HEK293 (cell line): ENCODE results near the gene ZNF835.

Experiments
- CTCF ChIA-PET: fragments of 350-600 bp; formaldehyde crosslinking; extraction: SDS; loops from one replicate; lab custom pipeline; 2021; ENCODE audit warnings: antibody characterized with exemption; lab: Yijun Ruan, JAX
- POLR2A ChIA-PET: fragments of 300-600 bp; formaldehyde crosslinking; extraction: SDS; loops from one replicate; lab custom pipeline; 2020; ENCODE audit warnings: antibody characterized with exemption, inconsistent platforms; lab: Yijun Ruan, JAX
- H3K27ac ChIP-seq: fragments of 200-500 bp; sonication (Bioruptor generic); 2 replicates; pipeline ENCODE4 v1.5.1; 2014; ENCODE audit warnings: low read depth, low read length, control low read depth, inconsistent platforms; ENCODE audit errors: extremely low read depth
- H3K36me3 ChIP-seq, 2 experiments: fragments of 200-500 bp in 1 of 2; sonication (Bioruptor generic) in 1 of 2; 1 replicate in 1 of 2; 2 replicates in 1 of 2; pipeline ENCODE4 v1.5.1; 2014 to 2017; ENCODE audit warnings: inconsistent platforms in 2 of 2, low read length in 2 of 2; ENCODE audit not compliant: control insufficient read depth in 2 of 2, insufficient read depth in 1 of 2
- H3K4me1 ChIP-seq: fragments of 200-500 bp; sonication (Bioruptor generic); 2 replicates; pipeline ENCODE4 v1.5.1; 2014; ENCODE audit warnings: mild to moderate bottlenecking, low read length, inconsistent platforms; ENCODE audit not compliant: control insufficient read depth, insufficient read depth
- H3K4me3 ChIP-seq: 2 replicates; pipeline ENCODE4 v1.5.1; 2011; ENCODE audit warnings: low read depth, mild to moderate bottlenecking, control low read depth, low read length, moderate library complexity
- H3K9me3 ChIP-seq: fragments of 200-500 bp; sonication (Bioruptor generic); 2 replicates; pipeline ENCODE4 v1.5.1; 2014; ENCODE audit warnings: low read depth, low read length, inconsistent platforms; ENCODE audit not compliant: control insufficient read depth, insufficient read depth
- FEZF1 ChIP-seq: fragments of 450-650 bp; formaldehyde crosslinking; IDR thresholded peaks from 2 replicates; pipeline ENCODE4 v1.5.1; 2016; ENCODE audit warnings: missing biosample characterization, missing genetic modification characterization
- GLI4 ChIP-seq: fragments of 450-650 bp; formaldehyde crosslinking; IDR thresholded peaks from 2 replicates; pipeline ENCODE4 v1.5.1; 2016; ENCODE audit warnings: missing biosample characterization, missing genetic modification characterization
- OVOL3 ChIP-seq: fragments of 450-650 bp; formaldehyde crosslinking; IDR thresholded peaks from 2 replicates; pipeline ENCODE4 v1.5.1; 2016; ENCODE audit warnings: missing biosample characterization, missing genetic modification characterization
- ZBTB7A ChIP-seq: fragments of 450-650 bp; formaldehyde crosslinking; IDR thresholded peaks from 2 replicates; pipeline ENCODE4 v1.5.1; 2016; ENCODE audit warnings: low read depth, missing biosample characterization, missing genetic modification characterization
- ZFP41 ChIP-seq: fragments of 450-650 bp; formaldehyde crosslinking; IDR thresholded peaks from 2 replicates; pipeline ENCODE4 v1.5.1; 2016; ENCODE audit warnings: missing biosample characterization, missing genetic modification characterization, borderline replicate concordance
- ZFP69B ChIP-seq: fragments of 450-650 bp; formaldehyde crosslinking; IDR thresholded peaks from 2 replicates; pipeline ENCODE4 v1.5.1; 2016; ENCODE audit warnings: missing biosample characterization, missing genetic modification characterization
- ZNF133 ChIP-seq: fragments of 450-650 bp; formaldehyde crosslinking; IDR thresholded peaks from 2 replicates; pipeline ENCODE4 v1.5.1; 2016; ENCODE audit warnings: missing biosample characterization, missing genetic modification characterization
- ZNF146 ChIP-seq: fragments of 450-650 bp; formaldehyde crosslinking; IDR thresholded peaks from 2 replicates; pipeline ENCODE4 v1.5.1; 2016; ENCODE audit warnings: missing biosample characterization, missing genetic modification characterization
- ZNF24 ChIP-seq: fragments of 450-650 bp; formaldehyde crosslinking; IDR thresholded peaks from 2 replicates; pipeline ENCODE4 v1.5.1; 2016; ENCODE audit warnings: missing biosample characterization, missing genetic modification characterization
- ZNF266 ChIP-seq: fragments of 450-650 bp; formaldehyde crosslinking; IDR thresholded peaks from 2 replicates; pipeline ENCODE4 v1.5.1; 2016; ENCODE audit warnings: missing biosample characterization, missing genetic modification characterization, low read depth
- ZNF292 ChIP-seq: fragments of 450-650 bp; formaldehyde crosslinking; IDR thresholded peaks from 2 replicates; pipeline ENCODE4 v1.5.1; 2016; ENCODE audit warnings: low read depth, missing biosample characterization, missing genetic modification characterization, borderline replicate concordance
- ZNF341 ChIP-seq: fragments of 450-650 bp; formaldehyde crosslinking; IDR thresholded peaks from 2 replicates; pipeline ENCODE4; 2016; ENCODE audit warnings: low read depth, missing biosample characterization, missing genetic modification characterization
- ZNF394 ChIP-seq: fragments of 450-650 bp; formaldehyde crosslinking; IDR thresholded peaks from 2 replicates; pipeline ENCODE4 v1.5.1; 2016; ENCODE audit warnings: missing biosample characterization, missing genetic modification characterization, mild to moderate bottlenecking, moderate library complexity, borderline replicate concordance
- ZNF426 ChIP-seq: fragments of 450-650 bp; formaldehyde crosslinking; IDR thresholded peaks from 2 replicates; pipeline ENCODE4 v1.5.1; 2017; ENCODE audit warnings: missing biosample characterization, missing genetic modification characterization, mild to moderate bottlenecking, inconsistent platforms, moderate library complexity
- ZNF488 ChIP-seq: fragments of 450-650 bp; formaldehyde crosslinking; IDR thresholded peaks from 2 replicates; pipeline ENCODE4 v1.5.1; 2016; ENCODE audit warnings: missing biosample characterization, missing genetic modification characterization
- ZNF521 ChIP-seq: fragments of 450-650 bp; formaldehyde crosslinking; IDR thresholded peaks from 2 replicates; pipeline ENCODE4 v1.5.1; 2017; ENCODE audit warnings: missing biosample characterization, mild to moderate bottlenecking, missing genetic modification characterization
- ZNF549 ChIP-seq: fragments of 450-650 bp; IDR thresholded peaks from 2 replicates; pipeline ENCODE4 v1.5.1; 2018; ENCODE audit warnings: missing biosample characterization, missing genetic modification characterization, mild to moderate bottlenecking, inconsistent platforms, moderate library complexity
- ZNF660 ChIP-seq: fragments of 450-650 bp; IDR thresholded peaks from 2 replicates; pipeline ENCODE4 v1.5.1; 2018; ENCODE audit warnings: missing biosample characterization, mild to moderate bottlenecking, missing genetic modification characterization
- ZXDB ChIP-seq: fragments of 450-650 bp; formaldehyde crosslinking; IDR thresholded peaks from 2 replicates; pipeline ENCODE4 v1.5.1; 2016; ENCODE audit warnings: missing biosample characterization, missing genetic modification characterization
- TF ChIP-seq, protein P1 (sequence below): fragments of 450-650 bp; formaldehyde crosslinking; conservative IDR thresholded peaks from 2 replicates; pipeline ENCODE4 v1.5.1; 2016; ENCODE audit warnings: low read depth, missing biosample characterization, missing genetic modification characterization
- TF ChIP-seq, protein P2 (sequence below): fragments of 450-650 bp; formaldehyde crosslinking; IDR thresholded peaks from 2 replicates; pipeline ENCODE4 v1.5.1; 2016; ENCODE audit warnings: missing biosample characterization, missing genetic modification characterization, borderline replicate concordance

ZNF835 gene

DNA sequence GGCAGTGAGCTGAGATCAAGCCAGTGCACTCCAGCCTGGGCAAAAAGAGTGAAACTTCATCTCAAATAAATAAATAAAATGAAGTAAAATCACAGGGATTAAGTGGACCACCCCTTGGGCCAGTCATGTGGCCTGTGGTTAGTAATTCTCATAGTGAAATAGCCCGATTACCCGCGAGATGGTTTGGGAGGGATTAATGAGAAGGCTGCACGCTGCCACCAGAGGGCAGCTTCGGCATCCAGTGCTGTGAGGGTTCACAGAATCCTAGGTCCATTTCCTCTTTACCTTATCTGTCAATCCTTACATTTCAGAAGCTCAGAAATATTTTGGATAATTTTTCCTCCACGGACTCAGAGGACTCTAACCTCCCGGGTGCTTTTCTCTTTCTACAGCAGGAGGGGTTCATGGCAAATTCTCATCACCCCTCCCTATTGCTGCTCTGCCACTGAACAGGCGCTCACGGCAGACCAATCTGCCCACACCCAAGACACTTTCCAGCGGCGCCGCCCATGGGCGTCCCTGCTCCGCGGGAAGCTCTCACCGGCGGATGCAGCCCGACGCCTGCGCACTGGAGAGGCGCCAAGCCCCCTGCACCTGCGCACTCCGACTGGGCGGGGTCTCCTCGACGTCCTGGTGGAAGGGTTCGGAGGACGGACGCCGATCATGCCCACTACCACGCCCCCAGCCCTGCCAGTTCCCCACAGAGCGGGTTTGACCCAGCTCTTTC, 11.0 kb downstream of the ZNF835 start (continued):
- no peak for TF ChIP-seq ZNF426 (tag by site-specific recombination)
- TF ChIP-seq ZNF146 (tag by site-specific recombination): no peak
- TF ChIP-seq ZNF521 (tag by site-specific recombination): no peak
- TF ChIP-seq FEZF1 (tag by site-specific recombination): no peak

GRCh38 chr19:56654151-56654550, 17.4 kb downstream of the ZNF835 start:
- TF ChIP-seq ZFP69B: no peak
- H3K36me3 ChIP-seq: no peaks in the 10 kb centered on the region
- H3K27ac ChIP-seq: no peak overlapping the region
- CTCF ChIA-PET: no interaction called here
- H3K9me3 ChIP-seq: no peaks in the 10 kb centered on the region; the same call in 1 of the 2 replicates
- no peaks in the 10 kb centered on the region for H3K4me1 ChIP-seq
- POLR2A ChIA-PET: no interaction called here
- no peak overlapping the region for H3K4me3 ChIP-seq

DNA sequence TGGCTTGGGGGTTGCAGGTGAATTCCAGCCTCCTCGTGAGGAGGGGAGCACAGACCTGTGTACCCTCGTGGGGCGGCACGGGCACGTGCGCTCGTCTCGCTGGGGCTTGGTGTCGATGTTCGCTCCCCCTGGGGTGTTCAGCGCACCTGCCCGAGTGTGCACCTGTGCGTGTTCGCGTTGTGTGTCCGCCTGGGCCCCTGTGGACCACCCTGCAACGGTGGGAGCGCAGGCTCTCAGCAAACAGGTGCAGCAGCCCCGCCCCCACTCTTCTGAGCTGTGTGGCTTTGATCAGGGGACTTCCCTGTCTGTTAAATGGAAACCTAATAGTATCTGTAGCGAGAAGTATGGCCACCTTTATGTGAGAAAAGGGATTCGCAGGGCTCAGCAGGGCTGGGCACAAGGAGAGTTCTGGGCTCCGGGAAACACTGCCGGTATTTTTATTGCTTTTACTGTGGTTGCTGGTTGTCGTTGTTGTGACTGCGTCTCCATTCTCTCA, 28.0 kb downstream of the ZNF835 start:
- TF ChIP-seq ZNF549 (tag by site-specific recombination) (no peak), ZNF488 (tag by site-specific recombination) (no peak), GLI4 (no peak), ZNF133 (tag by site-specific recombination) (no peak), ZNF24 (tag by site-specific recombination) (no peak), ZBTB7A (tag by site-specific recombination) (no peak)
- TF ChIP-seq, protein P1, sequence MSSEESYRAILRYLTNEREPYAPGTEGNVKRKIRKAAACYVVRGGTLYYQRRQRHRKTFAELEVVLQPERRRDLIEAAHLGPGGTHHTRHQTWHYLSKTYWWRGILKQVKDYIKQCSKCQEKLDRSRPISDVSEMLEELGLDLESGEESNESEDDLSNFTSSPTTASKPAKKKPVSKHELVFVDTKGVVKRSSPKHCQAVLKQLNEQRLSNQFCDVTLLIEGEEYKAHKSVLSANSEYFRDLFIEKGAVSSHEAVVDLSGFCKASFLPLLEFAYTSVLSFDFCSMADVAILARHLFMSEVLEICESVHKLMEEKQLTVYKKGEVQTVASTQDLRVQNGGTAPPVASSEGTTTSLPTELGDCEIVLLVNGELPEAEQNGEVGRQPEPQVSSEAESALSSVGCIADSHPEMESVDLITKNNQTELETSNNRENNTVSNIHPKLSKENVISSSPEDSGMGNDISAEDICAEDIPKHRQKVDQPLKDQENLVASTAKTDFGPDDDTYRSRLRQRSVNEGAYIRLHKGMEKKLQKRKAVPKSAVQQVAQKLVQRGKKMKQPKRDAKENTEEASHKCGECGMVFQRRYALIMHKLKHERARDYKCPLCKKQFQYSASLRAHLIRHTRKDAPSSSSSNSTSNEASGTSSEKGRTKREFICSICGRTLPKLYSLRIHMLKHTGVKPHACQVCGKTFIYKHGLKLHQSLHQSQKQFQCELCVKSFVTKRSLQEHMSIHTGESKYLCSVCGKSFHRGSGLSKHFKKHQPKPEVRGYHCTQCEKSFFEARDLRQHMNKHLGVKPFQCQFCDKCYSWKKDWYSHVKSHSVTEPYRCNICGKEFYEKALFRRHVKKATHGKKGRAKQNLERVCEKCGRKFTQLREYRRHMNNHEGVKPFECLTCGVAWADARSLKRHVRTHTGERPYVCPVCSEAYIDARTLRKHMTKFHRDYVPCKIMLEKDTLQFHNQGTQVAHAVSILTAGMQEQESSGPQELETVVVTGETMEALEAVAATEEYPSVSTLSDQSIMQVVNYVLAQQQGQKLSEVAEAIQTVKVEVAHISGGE (tag by site-specific recombination): no peak
- Histone ChIP-seq H3K36me3 (no peaks in the 10 kb centered on the region), H3K4me3 (no peak overlapping the region), H3K9me3 (no peaks in the 10 kb centered on the region; the same call in 1 of the 2 replicates), H3K4me1 (no peaks in the 10 kb centered on the region), H3K27ac (no peak overlapping the region)
- CTCF ChIA-PET: no interaction called here
- POLR2A ChIA-PET: no interaction called here

DNA sequence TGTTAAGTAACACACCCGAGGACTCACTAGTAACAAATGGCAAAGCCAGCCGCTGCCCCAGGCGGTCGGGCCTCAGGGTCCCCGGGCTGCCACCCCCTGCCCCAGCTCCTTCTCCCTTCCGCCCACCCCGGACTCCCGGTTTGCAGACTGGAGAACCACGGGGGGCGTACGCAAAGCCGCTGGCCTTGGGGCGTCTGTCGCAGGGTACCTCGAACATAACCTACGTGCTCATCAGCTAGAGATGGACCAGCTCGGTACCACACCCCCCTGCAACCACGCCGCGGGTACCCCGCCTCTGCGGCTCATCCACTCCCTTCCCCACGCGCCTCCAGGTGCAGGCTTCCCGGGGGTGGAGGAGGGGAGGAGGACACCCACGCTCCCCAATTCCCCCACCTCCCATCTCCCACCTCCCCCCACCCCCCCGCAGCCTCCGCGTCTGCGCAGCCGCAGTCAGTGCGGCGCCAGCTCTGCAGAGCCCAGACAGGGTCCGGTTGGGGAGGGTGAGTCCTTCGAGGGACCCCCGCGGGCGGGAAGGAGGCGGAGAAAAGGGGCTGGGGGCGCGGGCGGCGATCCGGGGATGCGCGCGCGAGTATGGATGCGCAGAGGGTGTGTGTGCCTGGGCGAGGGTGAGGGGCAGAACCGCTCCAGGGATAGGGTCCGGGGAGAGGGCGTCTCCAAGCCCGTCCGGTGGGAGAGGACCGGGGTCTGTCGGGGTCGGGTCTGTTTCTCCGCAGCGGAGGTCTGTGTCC, 28.7 kb downstream of the ZNF835 start, which contains the start of gene SMIM17:
Gene SMIM17 (plus strand): TSS at position 449 of the 749 bp plus-strand sequence. CDS start 2,509 bp downstream, outside the sequence.
- Histone ChIP-seq H3K9me3 (no peaks in the 10 kb centered on the region; the same call in 1 of the 2 replicates), H3K27ac (no peak within 1 kb of the TSS), H3K4me3 (no peak within 1 kb of the TSS), H3K36me3 (no peaks in the 10 kb centered on the region), H3K4me1 (no peaks in the 10 kb centered on the region)
- CTCF ChIA-PET: no interaction called here
- POLR2A ChIA-PET: no interaction called here
- TF ChIP-seq ZNF394 (tag by site-specific recombination) (no peak), ZNF266 (tag by site-specific recombination) (no peak), ZNF341 (no peak), ZFP41 (no peak), ZNF660 (no peak), ZXDB (tag by site-specific recombination) (no peak), ZNF292 (tag by site-specific recombination) (no peak), OVOL3 (tag by site-specific recombination) (no peak)
- TF ChIP-seq, protein P2, sequence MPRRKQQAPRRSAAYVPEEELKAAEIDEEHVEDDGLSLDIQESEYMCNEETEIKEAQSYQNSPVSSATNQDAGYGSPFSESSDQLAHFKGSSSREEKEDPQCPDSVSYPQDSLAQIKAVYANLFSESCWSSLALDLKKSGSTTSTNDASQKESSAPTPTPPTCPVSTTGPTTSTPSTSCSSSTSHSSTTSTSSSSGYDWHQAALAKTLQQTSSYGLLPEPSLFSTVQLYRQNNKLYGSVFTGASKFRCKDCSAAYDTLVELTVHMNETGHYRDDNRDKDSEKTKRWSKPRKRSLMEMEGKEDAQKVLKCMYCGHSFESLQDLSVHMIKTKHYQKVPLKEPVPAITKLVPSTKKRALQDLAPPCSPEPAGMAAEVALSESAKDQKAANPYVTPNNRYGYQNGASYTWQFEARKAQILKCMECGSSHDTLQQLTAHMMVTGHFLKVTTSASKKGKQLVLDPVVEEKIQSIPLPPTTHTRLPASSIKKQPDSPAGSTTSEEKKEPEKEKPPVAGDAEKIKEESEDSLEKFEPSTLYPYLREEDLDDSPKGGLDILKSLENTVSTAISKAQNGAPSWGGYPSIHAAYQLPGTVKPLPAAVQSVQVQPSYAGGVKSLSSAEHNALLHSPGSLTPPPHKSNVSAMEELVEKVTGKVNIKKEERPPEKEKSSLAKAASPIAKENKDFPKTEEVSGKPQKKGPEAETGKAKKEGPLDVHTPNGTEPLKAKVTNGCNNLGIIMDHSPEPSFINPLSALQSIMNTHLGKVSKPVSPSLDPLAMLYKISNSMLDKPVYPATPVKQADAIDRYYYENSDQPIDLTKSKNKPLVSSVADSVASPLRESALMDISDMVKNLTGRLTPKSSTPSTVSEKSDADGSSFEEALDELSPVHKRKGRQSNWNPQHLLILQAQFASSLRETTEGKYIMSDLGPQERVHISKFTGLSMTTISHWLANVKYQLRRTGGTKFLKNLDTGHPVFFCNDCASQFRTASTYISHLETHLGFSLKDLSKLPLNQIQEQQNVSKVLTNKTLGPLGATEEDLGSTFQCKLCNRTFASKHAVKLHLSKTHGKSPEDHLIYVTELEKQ (tag by site-specific recombination): no peak
